OCI-LY3 (cell line): ENCODE results near the gene COPG1.

ENCODE experiments used
- H2AFZ ChIP-seq: fragments of 200-600, 300-600 bp; shearing (Covaris generic); 2 replicates; pipeline ENCODE4 v1.6.0; 2014; ENCODE audit warnings: antibody characterized with exemption, low read depth, low read length
- H3K27ac ChIP-seq: fragments of 200-600, 300-600 bp; sonication (generic); 2 replicates; pipeline ENCODE4 v1.5.1; 2014; ENCODE audit warnings: mild to moderate bottlenecking, low read length, moderate library complexity, mixed read lengths
- H3K27me3 ChIP-seq: fragments of 200-600, 300-600 bp; sonication (generic); 2 replicates; pipeline ENCODE4 v1.6.1; 2014; ENCODE audit warnings: low read depth, low read length, mixed read lengths
- H3K36me3 ChIP-seq: fragments of 200-600, 300-600 bp; sonication (generic); replicated peaks from 2 replicates; pipeline ENCODE3; 2014; ENCODE audit warnings: low read depth, low read length, mixed read lengths
- H3K4me1 ChIP-seq: fragments of 300-600, 200-600 bp; sonication (generic); 2 replicates; pipeline ENCODE4 v1.6.1; 2014; ENCODE audit warnings: low read length, mixed read lengths
- H3K4me2 ChIP-seq: fragments of 200-600, 300-600 bp; sonication (generic); 2 replicates; pipeline ENCODE4 v1.6.1; 2014; ENCODE audit warnings: low read length, mixed read lengths
- H3K4me3 ChIP-seq: fragments of 300-600, 200-600 bp; sonication (generic); 2 replicates; pipeline ENCODE4 v1.5.1; 2014; ENCODE audit warnings: antibody characterized with exemption, mild to moderate bottlenecking, low read length, moderate library complexity
- H3K79me2 ChIP-seq: fragments of 300-600, 200-600 bp; shearing (Covaris generic); 2 replicates; pipeline ENCODE4 v1.6.1; 2014; ENCODE audit warnings: mild to moderate bottlenecking, low read length, mixed read lengths
- H3K9ac ChIP-seq: fragments of 300-600, 200-600 bp; shearing (Covaris generic); 2 replicates; pipeline ENCODE4 v1.6.0; 2014; ENCODE audit warnings: mild to moderate bottlenecking, low read length, moderate library complexity
- H3K9me3 ChIP-seq: fragments of 200-600, 300-600 bp; shearing (Covaris generic); 2 replicates; pipeline ENCODE4 v1.6.1; 2014; ENCODE audit warnings: low read length, mixed read lengths; ENCODE audit not compliant: insufficient read depth
- H4K20me1 ChIP-seq: fragments of 200-600, 300-600 bp; sonication (generic); 2 replicates; pipeline ENCODE4 v1.6.1; 2016; ENCODE audit warnings: low read length, mixed read lengths; ENCODE audit not compliant: insufficient read depth
- EZH2phosphoT487 ChIP-seq: fragments of 200-600 bp; shearing (Covaris generic); IDR thresholded peaks from 2 replicates; pipeline ENCODE4 v1.6.1; 2018; ENCODE audit warnings: antibody characterized with exemption, mixed run types, low read depth
- TF ChIP-seq, protein P1 (sequence below): fragments of 200-600, 300-600 bp; sonication (generic); IDR thresholded peaks from 2 replicates; pipeline ENCODE4 v1.5.1; 2014; ENCODE audit warnings: antibody characterized with exemption, low read length, low read depth

COPG1 gene, protein sequence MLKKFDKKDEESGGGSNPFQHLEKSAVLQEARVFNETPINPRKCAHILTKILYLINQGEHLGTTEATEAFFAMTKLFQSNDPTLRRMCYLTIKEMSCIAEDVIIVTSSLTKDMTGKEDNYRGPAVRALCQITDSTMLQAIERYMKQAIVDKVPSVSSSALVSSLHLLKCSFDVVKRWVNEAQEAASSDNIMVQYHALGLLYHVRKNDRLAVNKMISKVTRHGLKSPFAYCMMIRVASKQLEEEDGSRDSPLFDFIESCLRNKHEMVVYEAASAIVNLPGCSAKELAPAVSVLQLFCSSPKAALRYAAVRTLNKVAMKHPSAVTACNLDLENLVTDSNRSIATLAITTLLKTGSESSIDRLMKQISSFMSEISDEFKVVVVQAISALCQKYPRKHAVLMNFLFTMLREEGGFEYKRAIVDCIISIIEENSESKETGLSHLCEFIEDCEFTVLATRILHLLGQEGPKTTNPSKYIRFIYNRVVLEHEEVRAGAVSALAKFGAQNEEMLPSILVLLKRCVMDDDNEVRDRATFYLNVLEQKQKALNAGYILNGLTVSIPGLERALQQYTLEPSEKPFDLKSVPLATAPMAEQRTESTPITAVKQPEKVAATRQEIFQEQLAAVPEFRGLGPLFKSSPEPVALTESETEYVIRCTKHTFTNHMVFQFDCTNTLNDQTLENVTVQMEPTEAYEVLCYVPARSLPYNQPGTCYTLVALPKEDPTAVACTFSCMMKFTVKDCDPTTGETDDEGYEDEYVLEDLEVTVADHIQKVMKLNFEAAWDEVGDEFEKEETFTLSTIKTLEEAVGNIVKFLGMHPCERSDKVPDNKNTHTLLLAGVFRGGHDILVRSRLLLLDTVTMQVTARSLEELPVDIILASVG

DNA sequence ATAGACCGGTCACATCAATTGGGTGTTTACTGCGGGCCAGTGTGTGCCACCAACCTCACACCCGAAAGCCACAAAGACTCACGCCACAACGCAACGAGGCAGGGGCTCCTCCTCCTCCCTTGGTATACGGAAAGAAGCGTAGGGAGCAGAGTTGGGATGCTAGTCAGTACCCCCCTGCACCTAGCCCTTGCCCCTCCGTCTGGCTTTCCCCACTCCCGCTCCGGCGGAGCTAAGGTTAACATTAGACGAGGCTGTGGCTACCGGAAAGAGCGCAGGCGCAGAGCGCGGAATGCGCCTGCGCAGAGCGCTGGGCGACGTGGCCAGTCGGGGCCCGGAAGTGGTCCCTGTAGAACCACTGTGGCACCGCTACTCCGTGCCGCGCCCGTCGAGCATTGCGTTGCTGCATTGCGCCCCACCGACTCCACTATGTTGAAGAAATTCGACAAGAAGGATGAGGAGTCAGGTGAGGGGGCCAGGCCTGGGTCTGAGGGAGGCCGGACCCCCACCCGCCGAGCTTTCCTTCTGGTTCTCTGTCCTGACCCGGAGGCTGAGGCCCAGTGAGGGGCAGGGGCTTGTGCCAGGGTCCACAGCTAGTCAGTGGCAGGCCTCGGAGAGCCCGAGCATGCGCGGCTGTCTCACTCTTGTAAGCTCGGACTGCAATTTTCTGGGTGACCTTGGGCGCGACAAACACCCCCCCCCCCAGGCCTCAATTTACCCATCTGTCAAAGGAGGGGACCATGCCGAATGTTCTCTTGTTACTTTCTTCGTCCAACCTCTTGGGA is at the start of gene COPG1:
TSS of gene COPG1 (plus strand) at position 323 of the 782 bp plus-strand sequence. CDS start at position 427, 104 bp downstream.
- 0 out of 2 replicates have a peak, but pooled peaks cover 4% of the 10 kb centered on the region for H4K20me1 ChIP-seq
- H3K4me2 ChIP-seq, result peak within 1 kb of the TSS; percentile 96
- peaks cover 22% of the 10 kb centered on the region for H3K36me3 ChIP-seq
- peaks cover 31% of the 10 kb centered on the region for H3K79me2 ChIP-seq
- H3K9me3 ChIP-seq, result no peaks in the 10 kb centered on the region
- H3K27ac ChIP-seq, result peak within 1 kb of the TSS; percentile 63
- H3K4me3 ChIP-seq, result peak within 1 kb of the TSS; percentile 93
- H3K9ac ChIP-seq, result peak within 1 kb of the TSS; percentile 99
- peak within 1 kb of the TSS; percentile 76 for H2AFZ ChIP-seq
- TF ChIP-seq EZH2phosphoT487, result no peak
- H3K27me3 ChIP-seq, result no peaks in the 10 kb centered on the region
- peaks cover 17% of the 10 kb centered on the region for H3K4me1 ChIP-seq

DNA sequence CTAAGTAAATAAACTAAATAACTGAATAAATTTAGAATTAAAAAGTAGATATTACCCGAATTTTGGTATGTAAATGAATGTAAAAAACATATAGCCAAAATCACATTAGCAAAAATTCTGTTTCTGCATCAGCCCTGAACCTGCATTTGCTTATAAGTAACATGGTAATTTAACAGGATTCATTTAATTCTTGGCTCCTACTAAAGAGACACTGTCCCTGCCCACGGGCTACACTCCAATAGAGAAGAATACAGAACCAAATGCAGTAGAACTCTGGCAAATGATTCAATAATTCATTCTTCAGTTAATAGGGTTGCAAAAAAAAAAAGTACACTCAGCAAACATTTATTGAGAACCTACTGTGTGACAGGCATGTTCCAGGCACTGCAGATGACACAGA is 44.9 kb upstream of the COPG1 start:
- H3K9me3 ChIP-seq, result no peaks in the 10 kb centered on the region
- no peaks in the 10 kb centered on the region for H3K36me3 ChIP-seq
- TF ChIP-seq, protein P1, sequence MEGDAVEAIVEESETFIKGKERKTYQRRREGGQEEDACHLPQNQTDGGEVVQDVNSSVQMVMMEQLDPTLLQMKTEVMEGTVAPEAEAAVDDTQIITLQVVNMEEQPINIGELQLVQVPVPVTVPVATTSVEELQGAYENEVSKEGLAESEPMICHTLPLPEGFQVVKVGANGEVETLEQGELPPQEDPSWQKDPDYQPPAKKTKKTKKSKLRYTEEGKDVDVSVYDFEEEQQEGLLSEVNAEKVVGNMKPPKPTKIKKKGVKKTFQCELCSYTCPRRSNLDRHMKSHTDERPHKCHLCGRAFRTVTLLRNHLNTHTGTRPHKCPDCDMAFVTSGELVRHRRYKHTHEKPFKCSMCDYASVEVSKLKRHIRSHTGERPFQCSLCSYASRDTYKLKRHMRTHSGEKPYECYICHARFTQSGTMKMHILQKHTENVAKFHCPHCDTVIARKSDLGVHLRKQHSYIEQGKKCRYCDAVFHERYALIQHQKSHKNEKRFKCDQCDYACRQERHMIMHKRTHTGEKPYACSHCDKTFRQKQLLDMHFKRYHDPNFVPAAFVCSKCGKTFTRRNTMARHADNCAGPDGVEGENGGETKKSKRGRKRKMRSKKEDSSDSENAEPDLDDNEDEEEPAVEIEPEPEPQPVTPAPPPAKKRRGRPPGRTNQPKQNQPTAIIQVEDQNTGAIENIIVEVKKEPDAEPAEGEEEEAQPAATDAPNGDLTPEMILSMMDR, result no peak
- TF ChIP-seq EZH2phosphoT487, result no peak
- peaks cover 13% of the 10 kb centered on the region; the same call in 1 of the 2 replicates for H3K4me1 ChIP-seq
- H3K27ac ChIP-seq, result no peak overlapping the region
- H3K79me2 ChIP-seq, result no peaks in the 10 kb centered on the region
- no peaks in the 10 kb centered on the region for H4K20me1 ChIP-seq
- H3K4me3 ChIP-seq, result no peak overlapping the region
- H3K9ac ChIP-seq, result no peak overlapping the region
- H3K4me2 ChIP-seq, result no peak overlapping the region
- H2AFZ ChIP-seq, result no peak overlapping the region
- no peaks in the 10 kb centered on the region for H3K27me3 ChIP-seq

DNA sequence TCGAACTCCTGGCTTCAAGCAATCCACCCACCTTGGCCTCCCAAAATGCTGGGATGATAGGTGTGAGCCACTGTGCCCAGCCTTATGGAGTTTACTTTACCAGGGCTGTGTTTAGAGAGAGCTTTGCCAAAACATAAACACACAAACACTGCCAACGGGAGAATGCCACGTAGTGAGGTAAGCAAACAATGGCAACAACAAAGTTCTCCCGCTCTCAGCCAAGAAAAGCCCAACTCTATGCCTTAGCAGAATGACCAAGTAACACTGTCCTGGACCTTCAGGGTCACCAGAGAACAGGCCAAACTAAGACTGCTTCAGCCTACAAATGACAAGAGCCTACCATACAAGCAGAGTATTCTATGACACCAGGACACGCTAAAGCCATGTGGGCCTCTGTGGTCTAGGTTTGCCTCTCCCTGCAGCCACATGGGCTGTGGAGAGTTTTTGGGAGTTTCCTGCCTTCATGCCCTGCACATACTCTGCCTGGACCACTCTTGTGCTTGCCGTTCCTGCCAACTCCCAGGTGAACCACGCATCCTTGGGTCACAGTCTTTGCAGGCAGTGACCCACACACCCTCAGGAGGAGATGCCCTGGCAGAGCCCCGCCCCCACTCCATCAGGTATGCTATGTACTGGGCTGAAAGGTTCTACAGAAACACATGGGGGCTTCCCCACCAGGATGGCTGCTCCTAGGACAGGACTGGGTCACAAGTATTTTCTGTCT is 44.1 kb upstream of the COPG1 start:
- no peak overlapping the region for H3K4me2 ChIP-seq
- H3K36me3 ChIP-seq, result no peaks in the 10 kb centered on the region
- H3K4me1 ChIP-seq, result peaks cover 13% of the 10 kb centered on the region; the same call in 1 of the 2 replicates
- no peak overlapping the region for H3K27ac ChIP-seq
- H3K4me3 ChIP-seq, result no peak overlapping the region
- no peaks in the 10 kb centered on the region for H3K79me2 ChIP-seq
- no peaks in the 10 kb centered on the region for H3K27me3 ChIP-seq
- no peak overlapping the region for H3K9ac ChIP-seq
- no peak for TF ChIP-seq EZH2phosphoT487
- TF ChIP-seq, protein P1, result no peak
- H3K9me3 ChIP-seq, result no peaks in the 10 kb centered on the region
- no peak overlapping the region for H2AFZ ChIP-seq
- no peaks in the 10 kb centered on the region for H4K20me1 ChIP-seq

DNA sequence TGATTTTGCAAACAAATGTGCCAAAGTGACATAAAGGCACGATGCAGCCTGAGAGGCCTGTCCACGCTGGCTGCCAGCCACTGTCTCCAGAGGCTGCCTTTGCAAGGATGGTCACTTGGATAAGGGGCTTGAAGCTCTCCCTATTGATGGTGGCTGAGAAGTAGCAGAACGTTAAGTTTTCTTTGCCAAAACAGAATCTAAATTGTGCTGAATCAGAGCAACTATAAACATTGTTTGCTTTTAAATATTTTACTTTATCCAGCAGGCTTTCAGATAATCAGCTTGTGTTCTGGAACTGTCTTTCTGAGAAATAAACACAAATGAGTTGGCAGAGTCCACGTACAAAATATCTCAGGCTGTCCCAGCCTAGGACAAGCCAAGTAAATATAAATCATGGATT is 41.9 kb upstream of the COPG1 start:
- Histone ChIP-seq H3K79me2 (no peaks in the 10 kb centered on the region), H2AFZ (peak overlapping the region; percentile 42; the same call in 1 of the 2 replicates), H3K4me3 (no peak overlapping the region), H3K27me3 (no peaks in the 10 kb centered on the region), H3K4me1 (peaks cover 13% of the 10 kb centered on the region; the same call in 1 of the 2 replicates), H4K20me1 (no peaks in the 10 kb centered on the region), H3K36me3 (no peaks in the 10 kb centered on the region), H3K9ac (no peak overlapping the region), H3K9me3 (no peaks in the 10 kb centered on the region), H3K4me2 (peak overlapping the region; percentile 41), H3K27ac (no peak overlapping the region)
- TF ChIP-seq, protein P1, result no peak
- no peak for TF ChIP-seq EZH2phosphoT487
